Smooth muscle cell (in vitro differentiated cells): ENCODE data around the gene BZW1. TPM values are rescaled to one million over a fixed set of nuclear protein-coding genes. Genes with fewer than 3 reads are reported as not detected.

Experiments
- DNase-seq: peaks from one replicate; lab custom pipeline; 2025; ENCODE audit not compliant: unreplicated experiment; lab: John Stamatoyannopoulos, UW
- H2AFZ ChIP-seq: fragments of 200-600 bp; sonication (generic); 2 replicates; pipeline ENCODE4 v1.6.0; 2016; ENCODE audit warnings: antibody characterized with exemption, low read depth, mild to moderate bottlenecking
- H3F3A ChIP-seq: fragments of 200-600 bp; sonication (generic); 2 replicates; pipeline ENCODE4 v1.6.0; 2017; ENCODE audit warnings: antibody characterized with exemption, low read depth
- H3K27ac ChIP-seq: fragments of 200-600 bp; sonication (generic); 2 replicates; pipeline ENCODE4 v1.5.1; 2016; ENCODE audit warnings: low read depth, mild to moderate bottlenecking
- H3K27me3 ChIP-seq: fragments of 200-600 bp; sonication (generic); 2 replicates; pipeline ENCODE4 v1.6.1; 2016; ENCODE audit warnings: low read depth, mild to moderate bottlenecking
- H3K36me3 ChIP-seq: fragments of 200-600 bp; sonication (generic); 2 replicates; pipeline ENCODE4 v1.5.1; 2016; ENCODE audit warnings: low read depth
- H3K4me1 ChIP-seq: fragments of 200-600 bp; sonication (generic); 2 replicates; pipeline ENCODE4 v1.5.1; 2016; ENCODE audit warnings: low read depth
- H3K4me2 ChIP-seq: fragments of 200-600 bp; sonication (generic); 2 replicates; pipeline ENCODE4 v1.6.0; 2016; ENCODE audit warnings: mild to moderate bottlenecking
- H3K4me3 ChIP-seq: fragments of 200-600 bp; sonication (generic); 2 replicates; pipeline ENCODE4 v1.5.1; 2016; ENCODE audit warnings: mild to moderate bottlenecking
- H3K79me2 ChIP-seq: fragments of 200-600 bp; sonication (generic); 2 replicates; pipeline ENCODE4 v1.6.0; 2016; ENCODE audit warnings: low read depth, mild to moderate bottlenecking
- H3K9ac ChIP-seq: fragments of 200-600 bp; sonication (generic); 2 replicates; pipeline ENCODE4 v1.6.0; 2016; ENCODE audit warnings: low read depth
- H3K9me3 ChIP-seq: fragments of 200-600 bp; sonication (generic); replicated peaks from 2 replicates; pipeline ENCODE4 v1.5.1; 2016; ENCODE audit warnings: low read depth
- H4K20me1 ChIP-seq: fragments of 200-600 bp; sonication (generic); 2 replicates; pipeline ENCODE4 v1.6.0; 2016; ENCODE audit warnings: low read depth
- CTCF ChIP-seq: fragments of 200-600 bp; sonication (generic); IDR thresholded peaks from 2 replicates; pipeline ENCODE4 v1.5.1; 2017; ENCODE audit warnings: borderline replicate concordance, mild to moderate bottlenecking, antibody characterized with exemption; ENCODE audit not compliant: insufficient read depth, poor library complexity, severe bottlenecking
- WGBS: methylation state at CpG from one replicate; pipeline ENCODE4 v1.1.7; 2016; ENCODE audit warnings: low lambda C conversion rate; 5-methylcytosine and 5-hydroxymethylcytosine counted together
- polyA plus RNA-seq: library from polyadenylated mRNA; unstranded; fragments of >200 nt; fragmentation: Nextera tagmentation; extraction: Ambion mirVana; gene quantifications from 2 replicates; pipeline ENCODE4 v1.2.1, GENCODE V29; 2016
- total RNA-seq: library from RNA; depleted of rRNA; stranded (reverse); fragments of >200 nt; gene quantifications from 2 replicates; pipeline ENCODE4 v1.2.3, GENCODE V29; 2014

The BZW1 gene
- total and polyA plus RNA-seq, 2 experiments from 2014 or later = 212 to 364 TPM

GRCh38 chr2:200791905-200792304 is 19.8 kb upstream of the BZW1 start:
- no peak overlapping the region for H3K4me2 ChIP-seq

GRCh38 chr2:200794143-200794542 is 17.6 kb upstream of the BZW1 start:
- no peaks in the 10 kb centered on the region for H3F3A ChIP-seq
- DNase-seq = no peak
- no peaks in the 10 kb centered on the region for H4K20me1 ChIP-seq
- no peaks in the 10 kb centered on the region for H3K36me3 ChIP-seq
- TF ChIP-seq CTCF = no peak
- H3K4me2 ChIP-seq = no peak overlapping the region
- no peaks in the 10 kb centered on the region for H3K4me1 ChIP-seq
- H3K4me3 ChIP-seq = no peak overlapping the region
- H3K9ac ChIP-seq = no peak overlapping the region
- H3K27me3 ChIP-seq = no peaks in the 10 kb centered on the region
- no peak overlapping the region for H2AFZ ChIP-seq
- no peak overlapping the region for H3K27ac ChIP-seq
- no peaks in the 10 kb centered on the region for H3K79me2 ChIP-seq
- H3K9me3 ChIP-seq = no peaks in the 10 kb centered on the region
- WGBS = 94% methylated on average over 2 of the region's 2 CpGs

More at GRCh38 chr2:200791905-200792304, 19.8 kb upstream of the BZW1 start:
- Histone ChIP-seq H3K27me3 (no peaks in the 10 kb centered on the region), H3K36me3 (no peaks in the 10 kb centered on the region), H3K4me1 (peaks cover 8% of the 10 kb centered on the region), H2AFZ (no peak overlapping the region), H3K79me2 (no peaks in the 10 kb centered on the region), H3K9me3 (no peaks in the 10 kb centered on the region), H4K20me1 (no peaks in the 10 kb centered on the region), H3K9ac (no peak overlapping the region), H3K27ac (no peak overlapping the region), H3K4me3 (no peak overlapping the region), H3F3A (peaks cover 4% of the 10 kb centered on the region)
- DNase-seq = no peak
- no peak for TF ChIP-seq CTCF

- no peak overlapping the region for H2AFZ ChIP-seq
- 77% methylated on average over 8 of the region's 8 CpGs for WGBS
- DNase-seq = no peak
Observed at GRCh38 chr2:200795028-200795440, 16.7 kb upstream of the BZW1 start.

More at GRCh38 chr2:200795028-200795440, 16.7 kb upstream of the BZW1 start:
- H3K4me1 ChIP-seq = no peaks in the 10 kb centered on the region
- H3K27ac ChIP-seq = no peak overlapping the region
- H4K20me1 ChIP-seq = no peaks in the 10 kb centered on the region
- TF ChIP-seq CTCF = no peak
- no peak overlapping the region for H3K4me2 ChIP-seq
- no peaks in the 10 kb centered on the region for H3F3A ChIP-seq
- H3K79me2 ChIP-seq = no peaks in the 10 kb centered on the region
- H3K36me3 ChIP-seq = no peaks in the 10 kb centered on the region
- H3K4me3 ChIP-seq = no peak overlapping the region
- H3K9ac ChIP-seq = no peak overlapping the region
- no peaks in the 10 kb centered on the region for H3K27me3 ChIP-seq
- H3K9me3 ChIP-seq = no peaks in the 10 kb centered on the region
